Activated T-cell treated with anti-CD3 and anti-CD28 coated beads for 1 hour (primary cell): Measurements from ENCODE around the gene NTRK3.
"Not testable (repeated sequence)": the region's sequence is repeated elsewhere in the genome, so short reads cannot be mapped to it uniquely, and the experiment has no call there.

Source experiments
- DNase-seq: peaks from one replicate; pipeline ENCODE4 v3.0.0-alpha.2; 2020; ENCODE audit warnings: low read depth

NTRK3 gene

GRCh38 chr15:87874896-87875711, 381.4 kb downstream of the NTRK3 start:
- DNase-seq, result no peak

DNA sequence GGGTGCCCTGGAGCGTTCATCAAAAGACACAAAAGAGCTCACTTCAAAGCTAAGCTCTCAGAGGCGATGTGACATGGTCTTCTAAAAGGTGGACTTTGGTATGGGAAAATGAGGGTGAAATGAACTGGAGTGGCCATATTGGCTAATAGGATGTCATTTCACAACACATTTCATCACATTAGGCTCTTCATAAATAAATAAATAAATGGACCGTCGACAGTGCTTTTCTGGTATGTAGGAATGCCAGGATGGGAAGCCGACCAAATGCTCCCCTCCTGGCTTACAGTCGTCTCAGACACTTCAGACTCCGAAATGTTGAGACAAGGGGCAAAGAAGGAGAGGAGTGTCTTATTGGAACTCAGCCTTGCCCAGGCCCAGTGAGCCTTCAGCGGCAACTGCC, 383.0 kb downstream of the NTRK3 start:
- DNase-seq, result no peak

- no peak for DNase-seq
Observed at GRCh38 chr15:87871731-87872320, 384.7 kb downstream of the NTRK3 start.

GRCh38 chr15:87871258-87871681, 385.3 kb downstream of the NTRK3 start:
- no peak for DNase-seq

- no peak for DNase-seq
Observed at GRCh38 chr15:87866961-87867360, 389.6 kb downstream of the NTRK3 start.

DNA sequence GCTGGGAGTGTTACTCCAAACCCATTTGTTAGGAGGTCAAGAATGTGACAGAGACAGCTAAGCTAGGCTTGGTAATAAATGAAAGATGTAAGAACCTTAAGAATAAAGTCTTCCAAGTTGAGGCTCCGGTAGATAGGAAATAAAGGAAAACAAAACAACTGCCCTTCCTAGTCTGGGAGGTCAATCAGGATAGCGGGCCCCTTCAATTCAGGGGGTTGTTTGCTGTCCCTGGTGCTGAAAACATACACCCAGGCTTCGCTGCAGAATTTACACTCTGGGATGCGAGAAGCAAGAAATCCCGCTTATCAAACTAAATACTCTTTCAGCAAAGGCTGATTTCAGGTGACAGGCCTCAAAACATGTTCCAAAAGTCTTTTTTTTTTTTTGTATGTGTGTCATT, 393.4 kb downstream of the NTRK3 start:
- DNase-seq, result no peak

- DNase-seq, result no peak
Observed at GRCh38 chr15:87860743-87861142, 395.8 kb downstream of the NTRK3 start.

- no peak for DNase-seq
Observed at GRCh38 chr15:87858651-87859050, 397.9 kb downstream of the NTRK3 start.

DNA sequence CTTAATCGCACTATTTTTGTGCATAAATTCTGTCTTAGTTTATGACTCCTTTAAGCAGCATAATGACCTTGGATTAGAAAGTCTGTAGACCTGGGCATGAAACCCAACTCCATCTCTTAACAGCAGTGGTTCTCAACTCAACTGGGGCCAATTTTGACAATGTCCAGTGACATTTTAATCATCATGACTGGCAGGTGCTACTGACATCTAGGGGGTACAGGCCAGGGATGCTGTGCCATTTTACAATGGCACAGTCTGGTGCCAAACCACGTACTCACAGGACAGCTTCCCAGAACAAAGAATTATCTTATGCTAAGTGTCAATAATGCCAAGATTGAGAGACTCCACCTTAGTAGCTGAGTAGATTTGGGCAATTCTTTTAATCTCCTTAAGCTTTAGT, 405.0 kb downstream of the NTRK3 start:
- DNase-seq, result no peak

- DNase-seq, result no peak
Observed at GRCh38 chr15:87850916-87851315, 405.6 kb downstream of the NTRK3 start.

DNA sequence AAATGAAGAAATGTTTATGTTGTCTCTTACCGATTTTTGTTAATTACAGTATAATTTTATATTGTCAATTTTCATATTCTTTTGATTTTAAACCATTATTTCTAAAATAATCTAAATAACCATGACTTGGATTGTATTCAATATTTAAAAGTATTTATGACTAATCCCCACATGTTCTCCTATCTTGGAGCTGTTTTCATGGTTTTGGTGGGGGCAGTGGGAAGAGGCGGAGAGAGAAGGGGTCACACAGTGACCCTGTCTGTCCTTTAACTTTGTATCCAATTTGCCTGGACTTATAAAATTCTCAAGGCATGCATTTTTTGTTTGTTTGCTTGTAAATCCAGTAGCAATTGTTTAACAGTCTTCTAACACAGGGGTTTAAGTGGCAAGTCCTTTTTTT, 407.4 kb downstream of the NTRK3 start:
- no peak for DNase-seq

GRCh38 chr15:87848012-87848411, 408.5 kb downstream of the NTRK3 start:
- no peak for DNase-seq

- DNase-seq, result no peak
Observed at GRCh38 chr15:87846746-87847145, 409.8 kb downstream of the NTRK3 start.

GRCh38 chr15:87843312-87843711, 413.2 kb downstream of the NTRK3 start:
- no peak for DNase-seq

DNA sequence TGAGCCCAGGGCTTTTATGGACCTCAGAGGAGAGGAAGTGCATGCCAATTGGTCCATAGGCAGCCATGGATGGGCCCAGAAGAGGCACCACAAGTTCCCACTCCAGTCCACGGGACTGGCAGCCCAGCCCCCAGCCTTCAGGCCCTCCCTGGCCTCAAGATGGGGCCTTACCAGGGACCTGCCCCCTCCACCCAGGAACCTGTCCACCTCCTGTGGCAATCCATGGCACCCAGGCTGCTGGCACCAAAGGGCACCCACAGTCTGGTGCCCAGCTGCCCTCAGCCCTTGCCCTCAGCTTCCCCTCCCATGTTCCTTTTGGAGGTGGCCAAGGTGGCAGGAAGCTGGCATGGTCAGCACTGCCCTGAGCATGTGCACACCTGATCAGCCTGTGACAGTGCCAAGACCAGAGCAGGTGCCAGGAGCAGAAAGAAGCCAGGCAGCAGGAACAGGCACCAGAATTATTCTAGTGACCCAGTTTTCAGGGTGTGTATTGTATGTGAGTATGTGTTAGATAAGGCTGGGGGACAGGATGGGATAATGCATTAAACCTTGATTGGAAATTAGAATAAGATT, 415.0 kb downstream of the NTRK3 start:
- DNase-seq, result no peak

DNA sequence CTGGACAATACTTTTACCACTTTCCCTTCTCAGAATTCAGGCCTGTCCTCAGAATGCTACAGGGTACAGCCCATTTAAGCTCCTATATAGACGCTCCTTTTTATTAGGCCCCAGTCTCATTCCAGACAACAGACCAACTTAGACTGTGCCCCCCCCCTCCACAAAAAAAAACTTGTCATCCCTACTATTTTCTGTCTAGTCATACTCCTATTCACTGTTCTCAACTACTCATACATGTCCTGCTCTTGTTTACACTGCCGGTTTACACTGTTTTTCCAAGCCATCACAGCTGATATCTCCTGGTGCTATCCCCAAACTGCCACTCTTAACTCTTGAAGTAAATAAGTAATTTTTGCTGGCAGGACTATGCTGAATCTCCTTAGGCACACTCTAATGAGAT, 420.7 kb downstream of the NTRK3 start:
- not testable (repeated sequence) for DNase-seq

DNA sequence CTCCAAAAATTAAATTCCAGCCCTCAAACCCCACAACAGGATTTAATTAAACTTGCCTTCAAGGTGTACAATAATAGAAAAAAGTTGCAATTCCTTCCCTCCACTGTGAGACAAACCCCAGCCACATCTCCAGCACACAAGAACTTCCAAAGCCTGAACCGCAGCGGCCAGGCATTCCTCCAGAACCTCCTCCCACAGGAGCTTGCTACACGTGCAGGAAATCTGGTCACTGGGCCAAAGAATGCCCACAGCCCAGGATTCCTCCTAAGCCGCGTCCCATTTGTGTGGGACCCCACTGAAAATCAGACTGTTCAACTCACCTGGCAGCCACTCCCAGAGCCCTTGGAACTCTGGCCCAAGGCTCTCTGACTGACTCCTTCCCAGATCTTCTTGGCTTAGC, 423.2 kb downstream of the NTRK3 start:
- DNase-seq, result not testable (repeated sequence)

- no peak for DNase-seq
Observed at GRCh38 chr15:87829332-87830050, 427.0 kb downstream of the NTRK3 start.

GRCh38 chr15:87828608-87829007, 427.9 kb downstream of the NTRK3 start:
- no peak for DNase-seq

- DNase-seq, result no peak
Observed at GRCh38 chr15:87827131-87827530, 429.4 kb downstream of the NTRK3 start.

GRCh38 chr15:87826119-87826747, 430.3 kb downstream of the NTRK3 start:
- DNase-seq, result no peak

DNA sequence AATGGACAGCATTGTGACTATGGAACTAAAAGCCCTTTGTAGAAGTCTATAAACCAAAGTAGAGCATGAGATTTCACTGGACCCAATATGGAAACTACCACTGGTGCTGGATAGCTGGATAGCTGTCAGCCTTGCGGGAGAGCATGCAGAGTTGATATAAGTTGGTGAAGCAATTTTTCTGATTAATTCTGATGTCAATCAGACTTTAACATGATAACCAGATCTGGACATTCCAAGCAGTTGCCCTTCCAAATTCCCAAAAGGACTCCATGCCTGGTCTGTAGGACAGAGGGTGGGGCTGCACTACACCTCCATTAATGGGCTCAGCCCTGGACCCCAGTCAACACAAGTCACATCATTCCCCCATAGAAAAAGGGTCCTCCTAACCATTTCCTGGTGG, 437.8 kb downstream of the NTRK3 start:
- no peak for DNase-seq
